OCI-LY1 (cell line): ENCODE measurements around the gene PCSK5.

ENCODE experiments used
- EZH2 ChIP-seq: fragments of 200-600 bp; sonication (generic), shearing (Covaris generic); IDR thresholded peaks from 2 replicates; pipeline ENCODE4 v1.8.0; 2017; ENCODE audit warnings: borderline replicate concordance, mixed run types, mild to moderate bottlenecking, antibody characterized with exemption, low read length, moderate library complexity, mixed read lengths
- TF ChIP-seq, protein P1 (sequence below): fragments of 200-600 bp; sonication (generic), shearing (Covaris generic); IDR thresholded peaks from 2 replicates; pipeline ENCODE4 v1.5.1; 2017; ENCODE audit warnings: mild to moderate bottlenecking, antibody characterized with exemption, low read length, moderate library complexity, mixed read lengths

DNA sequence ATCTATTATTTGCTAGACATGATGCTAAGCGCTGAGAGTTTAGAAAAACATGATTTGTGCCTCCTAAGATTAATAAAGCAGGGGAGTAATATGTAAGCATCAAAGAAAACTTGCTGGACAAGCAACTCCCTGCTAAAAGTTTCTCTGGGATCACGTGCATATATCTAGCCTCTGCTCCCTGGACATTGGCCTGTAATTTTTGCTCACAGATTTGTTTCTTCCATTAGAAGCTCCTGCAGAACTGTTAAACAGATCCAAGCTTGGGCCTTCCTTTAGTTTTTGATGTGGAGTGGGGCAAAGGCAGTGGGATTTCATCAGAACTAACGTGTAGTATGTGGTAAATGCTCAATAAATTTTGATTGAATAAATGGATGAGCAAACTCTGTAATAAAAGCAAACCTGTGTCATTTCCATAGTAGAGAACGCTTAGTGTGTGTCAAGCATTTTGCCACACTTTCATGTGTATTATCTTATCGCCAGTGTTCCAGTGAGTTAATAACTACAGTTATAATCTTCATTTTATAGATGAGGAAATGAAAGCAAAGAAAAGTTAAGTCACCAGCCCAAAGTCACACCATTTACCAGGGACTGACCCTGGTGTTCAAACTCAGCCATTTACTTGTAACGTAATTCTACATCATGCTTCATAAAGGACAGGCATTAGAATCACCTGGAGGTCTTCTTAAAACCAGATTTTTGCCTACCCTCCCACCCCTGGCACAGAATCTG lies 100.3 kb downstream of the PCSK5 start:
- TF ChIP-seq, protein P1, sequence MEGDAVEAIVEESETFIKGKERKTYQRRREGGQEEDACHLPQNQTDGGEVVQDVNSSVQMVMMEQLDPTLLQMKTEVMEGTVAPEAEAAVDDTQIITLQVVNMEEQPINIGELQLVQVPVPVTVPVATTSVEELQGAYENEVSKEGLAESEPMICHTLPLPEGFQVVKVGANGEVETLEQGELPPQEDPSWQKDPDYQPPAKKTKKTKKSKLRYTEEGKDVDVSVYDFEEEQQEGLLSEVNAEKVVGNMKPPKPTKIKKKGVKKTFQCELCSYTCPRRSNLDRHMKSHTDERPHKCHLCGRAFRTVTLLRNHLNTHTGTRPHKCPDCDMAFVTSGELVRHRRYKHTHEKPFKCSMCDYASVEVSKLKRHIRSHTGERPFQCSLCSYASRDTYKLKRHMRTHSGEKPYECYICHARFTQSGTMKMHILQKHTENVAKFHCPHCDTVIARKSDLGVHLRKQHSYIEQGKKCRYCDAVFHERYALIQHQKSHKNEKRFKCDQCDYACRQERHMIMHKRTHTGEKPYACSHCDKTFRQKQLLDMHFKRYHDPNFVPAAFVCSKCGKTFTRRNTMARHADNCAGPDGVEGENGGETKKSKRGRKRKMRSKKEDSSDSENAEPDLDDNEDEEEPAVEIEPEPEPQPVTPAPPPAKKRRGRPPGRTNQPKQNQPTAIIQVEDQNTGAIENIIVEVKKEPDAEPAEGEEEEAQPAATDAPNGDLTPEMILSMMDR: no peak
- TF ChIP-seq EZH2: no peak
